H9 (cell line): ENCODE measurements around the gene SLC9A5. TPM values are rescaled to one million over a fixed set of nuclear protein-coding genes. Genes with fewer than 3 reads are reported as not detected.

Experiments used
- DNase-seq: peaks from one replicate; pipeline ENCODE4 v3.0.0-alpha.2; 2017
- H2AFZ ChIP-seq: one replicate; pipeline ENCODE4 v1.6.1; 2013; ENCODE audit warnings: mild to moderate bottlenecking, low read length, control low read depth, moderate library complexity
- H2AK5ac ChIP-seq: 2 replicates; pipeline ENCODE4 v1.6.1; 2013; ENCODE audit warnings: low read length, control low read depth, mixed read lengths; ENCODE audit not compliant: insufficient read length
- H2BK120ac ChIP-seq: one replicate; pipeline ENCODE4 v1.6.1; 2013; ENCODE audit warnings: low read depth, mild to moderate bottlenecking, low read length, control low read depth, inconsistent platforms; ENCODE audit not compliant: poor library complexity, severe bottlenecking
- H2BK12ac ChIP-seq: 2 replicates; pipeline ENCODE4 v1.6.1; 2013; ENCODE audit warnings: low read length, control low read depth, mixed read lengths, low read depth; ENCODE audit not compliant: insufficient read length
- H2BK15ac ChIP-seq: 2 replicates; pipeline ENCODE4 v1.6.1; 2013; ENCODE audit warnings: low read depth, low read length, control low read depth
- H2BK20ac ChIP-seq: one replicate; pipeline ENCODE4 v1.6.1; 2013; ENCODE audit warnings: low read depth, mild to moderate bottlenecking, low read length, control low read depth, inconsistent platforms; ENCODE audit not compliant: poor library complexity, severe bottlenecking
- H2BK5ac ChIP-seq: 2 replicates; pipeline ENCODE4 v1.6.1; 2013; ENCODE audit warnings: low read length, control low read depth, mixed read lengths; ENCODE audit not compliant: insufficient read length
- H3K14ac ChIP-seq: 2 replicates; pipeline ENCODE4 v1.6.1; 2013; ENCODE audit warnings: low read length, control low read depth; ENCODE audit not compliant: insufficient read depth
- H3K18ac ChIP-seq: 2 replicates; pipeline ENCODE4 v1.6.1; 2013; ENCODE audit warnings: low read depth, mild to moderate bottlenecking, mixed read lengths, low read length, control low read depth; ENCODE audit not compliant: insufficient read length
- H3K23ac ChIP-seq: 2 replicates; pipeline ENCODE4 v1.6.1; 2013; ENCODE audit warnings: low read length, control low read depth, mixed read lengths, low read depth; ENCODE audit not compliant: insufficient read length
- H3K23me2 ChIP-seq: 2 replicates; pipeline ENCODE4 v1.6.1; 2013; ENCODE audit warnings: low read depth, mild to moderate bottlenecking, mixed read lengths, low read length, control low read depth; ENCODE audit not compliant: insufficient read length, poor library complexity, severe bottlenecking
- H3K27ac ChIP-seq: 2 replicates; pipeline ENCODE4 v1.5.1; 2013; ENCODE audit warnings: low read length, control low read depth, mixed read lengths, low read depth; ENCODE audit not compliant: insufficient read length
- H3K27me3 ChIP-seq: 2 replicates; pipeline ENCODE4 v1.6.1; 2013; ENCODE audit warnings: low read length, control low read depth, inconsistent platforms; ENCODE audit not compliant: insufficient read depth
- H3K4ac ChIP-seq: 2 replicates; pipeline ENCODE4 v1.6.1; 2013; ENCODE audit warnings: low read depth, mild to moderate bottlenecking, control low read depth, inconsistent platforms, low read length, moderate library complexity
- H3K4me1 ChIP-seq: 2 replicates; pipeline ENCODE4 v1.6.1; 2013; ENCODE audit warnings: low read length, control low read depth, inconsistent platforms; ENCODE audit not compliant: insufficient read depth
- H3K4me2 ChIP-seq: 2 replicates; pipeline ENCODE4 v1.6.1; 2013; ENCODE audit warnings: low read length, control low read depth, mixed read lengths; ENCODE audit not compliant: insufficient read length, insufficient read depth
- H3K56ac ChIP-seq: 2 replicates; pipeline ENCODE4 v1.6.1; 2013; ENCODE audit warnings: low read depth, mild to moderate bottlenecking, mixed read lengths, low read length, control low read depth; ENCODE audit not compliant: insufficient read length
- H3K79me1 ChIP-seq: 2 replicates; pipeline ENCODE4 v1.6.1; 2013; ENCODE audit warnings: low read depth, mild to moderate bottlenecking, moderate library complexity, low read length, control low read depth, inconsistent platforms; ENCODE audit not compliant: insufficient read depth, poor library complexity, severe bottlenecking
- H3K79me2 ChIP-seq: 2 replicates; pipeline ENCODE4 v1.6.1; 2013; ENCODE audit warnings: low read length, control low read depth, inconsistent platforms; ENCODE audit not compliant: insufficient read depth
- H3K9ac ChIP-seq: 2 replicates; pipeline ENCODE4 v1.6.1; 2013; ENCODE audit warnings: low read length, control low read depth, mixed read lengths; ENCODE audit not compliant: insufficient read length; ENCODE audit errors: extremely low read depth
- H3K9me3 ChIP-seq: one replicate; pipeline ENCODE4 v1.6.1; 2013; ENCODE audit warnings: low read depth, low read length, inconsistent platforms; ENCODE audit not compliant: control insufficient read depth
- H3T11ph ChIP-seq: one replicate; pipeline ENCODE4 v1.6.1; 2013; ENCODE audit warnings: mild to moderate bottlenecking, low read length, control low read depth, inconsistent platforms
- H4K20me1 ChIP-seq: one replicate; pipeline ENCODE4 v1.6.1; 2013; ENCODE audit not compliant: control insufficient read depth, insufficient read length, insufficient read depth
- H4K5ac ChIP-seq: 2 replicates; pipeline ENCODE4 v1.6.1; 2013; ENCODE audit warnings: low read depth, mild to moderate bottlenecking, mixed read lengths, low read length, control low read depth; ENCODE audit not compliant: insufficient read length
- H4K8ac ChIP-seq: replicated peaks from 2 replicates; pipeline ENCODE4 v1.6.1; 2013; ENCODE audit warnings: low read length, control low read depth, mixed read lengths, low read depth; ENCODE audit not compliant: insufficient read length
- H4K91ac ChIP-seq: 2 replicates; pipeline ENCODE4 v1.6.1; 2013; ENCODE audit warnings: low read depth, mild to moderate bottlenecking, moderate library complexity, mixed read lengths, low read length, control low read depth; ENCODE audit not compliant: insufficient read length
- H3K27ac Mint-ChIP-seq, 3 experiments: 2 replicates in 2 of 3; 3 replicates in 1 of 3; pipeline ENCODE4 v1.8.0; 2020 to 2021; ENCODE audit warnings: mixed read lengths in 3 of 3, mild to moderate bottlenecking in 1 of 3, moderate library complexity in 1 of 3
- H3K27me3 Mint-ChIP-seq: 2 replicates; pipeline ENCODE4 v1.8.0; 2021; ENCODE audit warnings: low read depth, mild to moderate bottlenecking, moderate library complexity, mixed read lengths
- H3K36me3 Mint-ChIP-seq, 3 experiments: 2 replicates in 2 of 3; 3 replicates in 1 of 3; pipeline ENCODE4 v1.8.0; 2020 to 2021; ENCODE audit warnings: low read depth in 3 of 3, mixed read lengths in 3 of 3; ENCODE audit not compliant: insufficient read depth in 1 of 3
- H3K4me1 Mint-ChIP-seq, 2 experiments: 2 replicates each; pipeline ENCODE4 v1.8.0; 2020; ENCODE audit warnings: mixed read lengths in 2 of 2
- H3K4me3 Mint-ChIP-seq, 2 experiments: 2 replicates in 1 of 2; 3 replicates in 1 of 2; pipeline ENCODE4 v1.8.0; 2020 to 2021; ENCODE audit warnings: mild to moderate bottlenecking in 2 of 2, mixed read lengths in 2 of 2, moderate library complexity in 1 of 2
- H3K9me3 Mint-ChIP-seq, 2 experiments: 2 replicates in 1 of 2; 3 replicates in 1 of 2; pipeline ENCODE4 v1.8.0; 2020; ENCODE audit warnings: mild to moderate bottlenecking in 2 of 2, mixed read lengths in 2 of 2, moderate library complexity in 1 of 2
- WGBS: extraction: QIAGEN DNeasy Blood & Tissue Kit; methylation state at CpG from one replicate; pipeline ENCODE4 v1.1.7; 2013; ENCODE audit warnings: missing lambda C conversion rate, low lambda C conversion rate, mixed read lengths; ENCODE audit not compliant: insufficient read length; ENCODE audit errors: extremely low coverage; 5-methylcytosine and 5-hydroxymethylcytosine counted together
- total RNA-seq: library from RNA; stranded (reverse); gene quantifications from 2 replicates; pipeline ENCODE4 v1.2.1, GENCODE V29; 2021
- TF ChIP-seq, protein P1 (sequence below): fragments of 200-600 bp; sonication (generic); conservative IDR thresholded peaks from 3 replicates; pipeline ENCODE4 v1.8.0; 2021; ENCODE audit warnings: antibody characterized with exemption, mild to moderate bottlenecking

SLC9A5 gene
- total RNA-seq, 1 experiment from 2014 or later, result 9.1 TPM

DNA sequence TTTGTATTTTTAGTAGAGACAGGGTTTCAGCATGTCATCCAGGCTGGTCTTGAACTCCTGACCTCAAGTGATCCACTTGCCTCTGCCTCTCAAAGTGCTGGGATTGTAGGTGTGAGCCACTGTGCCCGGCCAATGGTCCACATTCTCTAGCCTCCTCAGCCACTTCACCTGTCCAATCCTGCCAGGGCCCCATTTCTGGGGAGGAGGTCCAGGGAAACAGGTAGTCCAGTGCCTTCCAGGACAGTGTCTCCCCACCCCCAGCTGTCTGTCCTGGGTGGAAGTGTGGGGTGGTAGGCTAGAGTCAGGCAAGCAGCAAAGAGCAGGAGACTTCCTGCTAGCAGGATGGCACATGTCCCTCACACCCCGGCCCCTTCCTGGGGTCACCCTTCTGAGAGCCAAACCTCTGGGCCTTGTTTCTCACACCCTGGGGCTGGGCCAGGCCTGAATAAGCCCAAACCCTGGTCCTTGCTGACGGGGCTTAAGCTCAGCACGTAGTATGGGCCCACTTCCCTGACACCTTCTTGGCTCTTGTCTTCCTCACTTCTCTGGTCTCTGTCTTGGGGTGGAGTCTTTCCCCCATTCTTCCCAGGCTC lies 6.5 kb upstream of the SLC9A5 start:
- no peak for DNase-seq
- Histone ChIP-seq H3K14ac (no peak overlapping the region), H3K9me3 (no peaks in the 10 kb centered on the region), H2BK12ac (no peak overlapping the region), H2BK5ac (no peak overlapping the region), H4K5ac (no peak overlapping the region), H2BK120ac (no peak overlapping the region), H3K27me3 (no peaks in the 10 kb centered on the region), H3K79me2 (no peaks in the 10 kb centered on the region; the same call in 1 of the 2 replicates), H3K4me1 (peaks cover 11% of the 10 kb centered on the region; the same call in 1 of the 2 replicates), H3K56ac (no peak overlapping the region), H4K91ac (no peak overlapping the region), H4K20me1 (peaks cover 3% of the 10 kb centered on the region), H3K4me2 (no peak overlapping the region), H2AK5ac (no peak overlapping the region), H3K27ac (no peak overlapping the region), H2BK15ac (no peak overlapping the region), H3K23ac (no peak overlapping the region), H2BK20ac (no peak overlapping the region), H2AFZ (no peak overlapping the region), H3T11ph (no peak overlapping the region), H3K4ac (no peak overlapping the region), H4K8ac (no peak overlapping the region), H3K23me2 (peaks cover 15% of the 10 kb centered on the region), H3K9ac (no peak overlapping the region), H3K18ac (no peak overlapping the region), H3K79me1 (peaks cover 4% of the 10 kb centered on the region)
- no peaks in the 10 kb centered on the region; the same call in 1 of the 2 replicates for H3K27me3 Mint-ChIP-seq
- WGBS, result no CpG with 5 or more reads among the region's 4 CpGs
- peak overlapping the region in 1 of 3 experiments; percentile 44; a peak in 2 of 7 replicates for H3K27ac Mint-ChIP-seq
- TF ChIP-seq, protein P1, sequence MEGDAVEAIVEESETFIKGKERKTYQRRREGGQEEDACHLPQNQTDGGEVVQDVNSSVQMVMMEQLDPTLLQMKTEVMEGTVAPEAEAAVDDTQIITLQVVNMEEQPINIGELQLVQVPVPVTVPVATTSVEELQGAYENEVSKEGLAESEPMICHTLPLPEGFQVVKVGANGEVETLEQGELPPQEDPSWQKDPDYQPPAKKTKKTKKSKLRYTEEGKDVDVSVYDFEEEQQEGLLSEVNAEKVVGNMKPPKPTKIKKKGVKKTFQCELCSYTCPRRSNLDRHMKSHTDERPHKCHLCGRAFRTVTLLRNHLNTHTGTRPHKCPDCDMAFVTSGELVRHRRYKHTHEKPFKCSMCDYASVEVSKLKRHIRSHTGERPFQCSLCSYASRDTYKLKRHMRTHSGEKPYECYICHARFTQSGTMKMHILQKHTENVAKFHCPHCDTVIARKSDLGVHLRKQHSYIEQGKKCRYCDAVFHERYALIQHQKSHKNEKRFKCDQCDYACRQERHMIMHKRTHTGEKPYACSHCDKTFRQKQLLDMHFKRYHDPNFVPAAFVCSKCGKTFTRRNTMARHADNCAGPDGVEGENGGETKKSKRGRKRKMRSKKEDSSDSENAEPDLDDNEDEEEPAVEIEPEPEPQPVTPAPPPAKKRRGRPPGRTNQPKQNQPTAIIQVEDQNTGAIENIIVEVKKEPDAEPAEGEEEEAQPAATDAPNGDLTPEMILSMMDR, result no peak
- peaks cover 6 to 27% (median 16%) of the 10 kb centered on the region in 3 experiments; a peak in 6 of 7 replicates for H3K36me3 Mint-ChIP-seq
- H3K4me3 Mint-ChIP-seq, result no peak overlapping the region
- no peaks in the 10 kb centered on the region for H3K9me3 Mint-ChIP-seq
- H3K4me1 Mint-ChIP-seq, result peaks cover 21 to 31% of the 10 kb centered on the region in 2 experiments
